ENCODE data around the gene KRTAP3-2.

KRTAP3-2 gene

GRCh38 chr17:41013181-41013580, 13.5 kb upstream of the KRTAP3-2 start:
- H3K4me3 ChIP-seq (ENCODE audit: low read length), result no peak overlapping the region
- no peak overlapping the region for H3K27ac ChIP-seq (ENCODE audit: low read length)
- H4K20me1 ChIP-seq (ENCODE audit: insufficient read depth, low read length), result no peaks in the 10 kb centered on the region
- DNase-seq, result no peak
- H3K9me2 ChIP-seq (replicated peaks; ENCODE audit: insufficient read depth, low read length), result no peaks in the 10 kb centered on the region; the same call in 1 of the 2 replicates
- H3K9me3 ChIP-seq (replicated peaks; ENCODE audit: insufficient read depth, low read length), result no peaks in the 10 kb centered on the region
- H3K36me3 ChIP-seq (replicated peaks; ENCODE audit: insufficient read depth, low read length), result no peaks in the 10 kb centered on the region
- TF ChIP-seq, protein P1, sequence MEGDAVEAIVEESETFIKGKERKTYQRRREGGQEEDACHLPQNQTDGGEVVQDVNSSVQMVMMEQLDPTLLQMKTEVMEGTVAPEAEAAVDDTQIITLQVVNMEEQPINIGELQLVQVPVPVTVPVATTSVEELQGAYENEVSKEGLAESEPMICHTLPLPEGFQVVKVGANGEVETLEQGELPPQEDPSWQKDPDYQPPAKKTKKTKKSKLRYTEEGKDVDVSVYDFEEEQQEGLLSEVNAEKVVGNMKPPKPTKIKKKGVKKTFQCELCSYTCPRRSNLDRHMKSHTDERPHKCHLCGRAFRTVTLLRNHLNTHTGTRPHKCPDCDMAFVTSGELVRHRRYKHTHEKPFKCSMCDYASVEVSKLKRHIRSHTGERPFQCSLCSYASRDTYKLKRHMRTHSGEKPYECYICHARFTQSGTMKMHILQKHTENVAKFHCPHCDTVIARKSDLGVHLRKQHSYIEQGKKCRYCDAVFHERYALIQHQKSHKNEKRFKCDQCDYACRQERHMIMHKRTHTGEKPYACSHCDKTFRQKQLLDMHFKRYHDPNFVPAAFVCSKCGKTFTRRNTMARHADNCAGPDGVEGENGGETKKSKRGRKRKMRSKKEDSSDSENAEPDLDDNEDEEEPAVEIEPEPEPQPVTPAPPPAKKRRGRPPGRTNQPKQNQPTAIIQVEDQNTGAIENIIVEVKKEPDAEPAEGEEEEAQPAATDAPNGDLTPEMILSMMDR (IDR thresholded peaks at IDR 0.05; ENCODE audit: low read length), result no peak
- TF ChIP-seq EZH2phosphoT487 (IDR thresholded peaks at IDR 0.05; ENCODE audit: low read length) (no peak), EZH2 (optimal IDR thresholded peaks at IDR 0.05; ENCODE audit: low read depth, low read length) (no peak)
- H2AFZ ChIP-seq (ENCODE audit: low read length), result no peak overlapping the region
- H3K27me3 ChIP-seq (replicated peaks; ENCODE audit: insufficient read depth, low read length), result no peaks in the 10 kb centered on the region
- H3F3A ChIP-seq (ENCODE audit: insufficient read depth, low read length), result no peaks in the 10 kb centered on the region
- H3K9ac ChIP-seq (ENCODE audit: low read length), result no peak overlapping the region
- no peaks in the 10 kb centered on the region for H3K79me2 ChIP-seq (ENCODE audit: low read length)
- H3K4me1 ChIP-seq (ENCODE audit: low read length), result no peaks in the 10 kb centered on the region
- H3K4me2 ChIP-seq (ENCODE audit: low read depth, low read length), result no peak overlapping the region

DNA sequence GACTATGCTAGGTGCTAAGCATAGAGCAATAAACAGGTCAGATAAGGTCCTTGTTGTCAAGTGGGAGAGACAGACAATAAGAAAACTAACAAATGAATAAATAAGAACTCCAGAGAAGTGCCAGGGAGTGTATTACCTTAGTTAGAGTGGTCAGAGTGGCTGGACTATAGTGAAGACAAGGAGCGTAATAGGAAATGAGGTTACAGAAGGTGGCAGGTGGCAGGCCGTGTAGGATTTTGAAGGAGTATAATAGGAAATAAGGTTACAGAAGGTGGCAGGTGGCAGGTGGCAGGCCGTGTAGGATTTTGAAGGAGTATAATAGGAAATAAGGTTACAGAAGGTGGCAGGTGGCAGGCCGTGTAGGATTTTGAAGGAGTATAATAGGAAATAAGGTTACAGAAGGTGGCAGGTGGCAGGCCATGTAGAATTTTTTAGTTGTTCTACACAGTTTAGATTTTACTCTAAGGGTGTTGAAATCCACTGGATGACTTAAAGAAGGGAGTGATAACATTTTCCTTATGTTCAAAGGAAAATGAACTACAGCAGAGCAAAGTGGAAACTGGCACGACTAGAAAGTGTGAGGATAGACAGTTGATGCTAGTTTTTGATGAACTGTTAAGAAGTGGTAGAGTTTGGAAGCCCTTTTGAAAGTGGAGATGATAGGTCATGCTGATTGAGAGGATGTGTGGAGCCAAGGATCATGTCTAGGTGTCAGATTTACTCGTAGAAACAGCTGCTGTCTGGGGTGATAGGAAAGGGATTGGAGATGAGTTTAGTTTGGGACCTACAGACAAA, 12.8 kb upstream of the KRTAP3-2 start:
- Histone ChIP-seq H3K79me2 (ENCODE audit: low read length) (no peaks in the 10 kb centered on the region), H3K9ac (ENCODE audit: low read length) (no peak overlapping the region), H3F3A (ENCODE audit: insufficient read depth, low read length) (no peaks in the 10 kb centered on the region), H3K4me2 (ENCODE audit: low read depth, low read length) (no peak overlapping the region), H3K9me2 (replicated peaks; ENCODE audit: insufficient read depth, low read length) (no peaks in the 10 kb centered on the region; the same call in 1 of the 2 replicates), H4K20me1 (ENCODE audit: insufficient read depth, low read length) (no peaks in the 10 kb centered on the region), H3K27ac (ENCODE audit: low read length) (no peak overlapping the region), H3K27me3 (replicated peaks; ENCODE audit: insufficient read depth, low read length) (no peaks in the 10 kb centered on the region), H3K4me1 (ENCODE audit: low read length) (no peaks in the 10 kb centered on the region), H3K36me3 (replicated peaks; ENCODE audit: insufficient read depth, low read length) (no peaks in the 10 kb centered on the region), H3K4me3 (ENCODE audit: low read length) (no peak overlapping the region), H2AFZ (ENCODE audit: low read length) (no peak overlapping the region), H3K9me3 (replicated peaks; ENCODE audit: insufficient read depth, low read length) (no peaks in the 10 kb centered on the region)
- DNase-seq, result no peak
- TF ChIP-seq EZH2 (optimal IDR thresholded peaks at IDR 0.05; ENCODE audit: low read depth, low read length), result no peak
- no peak for TF ChIP-seq EZH2phosphoT487 (IDR thresholded peaks at IDR 0.05; ENCODE audit: low read length)
- TF ChIP-seq, protein P1 (IDR thresholded peaks at IDR 0.05; ENCODE audit: low read length), result no peak

DNA sequence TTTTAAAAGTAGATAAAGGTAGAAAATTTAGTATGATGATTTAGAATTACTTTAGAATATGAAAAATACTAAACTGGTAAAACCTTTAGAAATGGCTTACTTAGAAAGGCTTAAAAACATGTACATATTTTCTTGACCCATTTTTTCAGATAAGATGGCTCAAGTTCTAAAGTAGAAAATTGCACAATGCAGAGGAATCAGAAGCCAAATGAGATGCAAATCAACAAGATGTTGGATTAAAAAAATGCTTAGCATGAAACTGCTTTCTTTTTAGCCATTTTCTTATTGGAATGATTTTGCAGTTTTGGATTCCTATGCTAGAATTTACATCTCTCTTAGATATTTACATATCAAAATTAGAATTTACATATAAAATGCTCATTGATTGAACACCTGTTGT, 10.7 kb upstream of the KRTAP3-2 start:
- DNase-seq, result no peak
- Histone ChIP-seq H2AFZ (ENCODE audit: low read length) (no peak overlapping the region), H3K9me2 (replicated peaks; ENCODE audit: insufficient read depth, low read length) (no peaks in the 10 kb centered on the region; the same call in 1 of the 2 replicates), H3K36me3 (replicated peaks; ENCODE audit: insufficient read depth, low read length) (no peaks in the 10 kb centered on the region), H4K20me1 (ENCODE audit: insufficient read depth, low read length) (no peaks in the 10 kb centered on the region), H3F3A (ENCODE audit: insufficient read depth, low read length) (no peaks in the 10 kb centered on the region), H3K79me2 (ENCODE audit: low read length) (no peaks in the 10 kb centered on the region), H3K9ac (ENCODE audit: low read length) (no peak overlapping the region), H3K9me3 (replicated peaks; ENCODE audit: insufficient read depth, low read length) (no peaks in the 10 kb centered on the region), H3K27ac (ENCODE audit: low read length) (no peak overlapping the region), H3K4me2 (ENCODE audit: low read depth, low read length) (no peak overlapping the region), H3K27me3 (replicated peaks; ENCODE audit: insufficient read depth, low read length) (no peaks in the 10 kb centered on the region), H3K4me3 (ENCODE audit: low read length) (no peak overlapping the region), H3K4me1 (ENCODE audit: low read length) (no peaks in the 10 kb centered on the region)
- TF ChIP-seq, protein P1 (IDR thresholded peaks at IDR 0.05; ENCODE audit: low read length), result no peak
- no peak for TF ChIP-seq EZH2 (optimal IDR thresholded peaks at IDR 0.05; ENCODE audit: low read depth, low read length)
- TF ChIP-seq EZH2phosphoT487 (IDR thresholded peaks at IDR 0.05; ENCODE audit: low read length), result no peak
